OCI-LY7 (cell line): Measurements from ENCODE around the gene GLT8D2. TPM values are rescaled to one million over a fixed set of nuclear protein-coding genes. Genes with fewer than 3 reads are reported as not detected.

Experiments
- Bru-seq: library from RNA; stranded (reverse); fragments of 400-500 nt; gene quantifications from one replicate; lab custom pipeline; 2021; lab: Mats Ljungman, UMichigan
- BruChase-seq, 2 experiments: library from RNA; stranded (reverse); fragments of 400-500 nt; gene quantifications; one replicate each; lab custom pipeline; 2021; lab: Mats Ljungman, UMichigan
- BruUV-seq: library from RNA; stranded (reverse); fragments of 400-500 nt; replicated peaks from 2 replicates; lab custom pipeline; 2021; lab: Mats Ljungman, UMichigan
- CTCF ChIA-PET: fragments of 300-600 bp; sonication (Branson Sonifier 250); formaldehyde crosslinking; loops from one replicate; lab custom pipeline; 2022; ENCODE audit warnings: antibody characterized with exemption; ENCODE audit not compliant: unreplicated experiment; lab: Charles Lee
- POLR2A ChIA-PET: fragments of 300-600 bp; sonication (Branson Sonifier 250); formaldehyde crosslinking; loops from one replicate; lab custom pipeline; 2022; ENCODE audit warnings: antibody characterized with exemption; lab: Charles Lee
- DNase-seq: peaks from one replicate; pipeline ENCODE4 v3.0.0-alpha.2; 2015; ENCODE audit warnings: low spot score
- H2AFZ ChIP-seq: fragments of 200-600 bp; sonication (generic), shearing (Covaris generic); 2 replicates; pipeline ENCODE4 v1.6.1; 2014; ENCODE audit warnings: mild to moderate bottlenecking, antibody characterized with exemption, low read length, moderate library complexity
- H3K27ac ChIP-seq: fragments of 200-600 bp; sonication (generic); 2 replicates; pipeline ENCODE4 v1.5.1; 2014; ENCODE audit warnings: mixed run types, low read depth, mild to moderate bottlenecking, moderate library complexity, low read length, inconsistent platforms; ENCODE audit not compliant: poor library complexity, severe bottlenecking
- H3K36me3 ChIP-seq: fragments of 200-600 bp; sonication (generic); 2 replicates; pipeline ENCODE4 v1.6.1; 2014; ENCODE audit warnings: mild to moderate bottlenecking, antibody characterized with exemption, low read length, moderate library complexity, mixed read lengths; ENCODE audit not compliant: insufficient read depth
- H3K4me1 ChIP-seq: fragments of 200-600 bp; sonication (generic); 2 replicates; pipeline ENCODE4 v1.5.1; 2014; ENCODE audit warnings: mild to moderate bottlenecking, low read length; ENCODE audit not compliant: insufficient read depth, poor library complexity, severe bottlenecking
- H3K4me2 ChIP-seq: fragments of 200-600 bp; sonication (generic); 2 replicates; pipeline ENCODE4 v1.6.1; 2014; ENCODE audit warnings: mild to moderate bottlenecking, low read length
- H3K4me3 ChIP-seq: fragments of 200-600 bp; sonication (generic); 2 replicates; pipeline ENCODE4 v1.5.1; 2014; ENCODE audit warnings: mild to moderate bottlenecking, low read depth, low read length; ENCODE audit not compliant: poor library complexity, severe bottlenecking
- H3K79me2 ChIP-seq: fragments of 200-600 bp; sonication (generic); 2 replicates; pipeline ENCODE4 v1.6.1; 2016; ENCODE audit warnings: low read depth, mild to moderate bottlenecking, low read length, moderate library complexity, mixed read lengths; ENCODE audit not compliant: insufficient read depth
- H3K9me2 ChIP-seq: fragments of 200-600 bp; sonication (generic); 2 replicates; pipeline ENCODE4 v1.6.1; 2016; ENCODE audit warnings: mild to moderate bottlenecking, low read length, mixed read lengths; ENCODE audit not compliant: insufficient read depth
- H3K9me3 ChIP-seq: fragments of 200-600 bp; sonication (generic); 2 replicates; pipeline ENCODE4 v1.6.1; 2014; ENCODE audit warnings: mild to moderate bottlenecking, mixed run types, low read length, mixed read lengths
- H4K20me1 ChIP-seq: fragments of 200-600 bp; sonication (generic); 2 replicates; pipeline ENCODE4 v1.6.1; 2014; ENCODE audit warnings: mild to moderate bottlenecking, antibody characterized with exemption, low read length, moderate library complexity, mixed read lengths; ENCODE audit not compliant: insufficient read depth
- CTCF ChIP-seq: fragments of 200-600 bp; sonication (generic); conservative IDR thresholded peaks from 2 replicates; pipeline ENCODE4 v1.5.1; 2014; ENCODE audit warnings: mild to moderate bottlenecking, antibody characterized with exemption, low read length, moderate library complexity, mixed read lengths
- EZH2phosphoT487 ChIP-seq: fragments of 200-600 bp; sonication (generic); IDR thresholded peaks from 2 replicates; pipeline ENCODE4 v1.6.1; 2018; ENCODE audit warnings: low read depth, borderline replicate concordance, mild to moderate bottlenecking, mixed run types, antibody characterized with exemption, low read length, moderate library complexity, mixed read lengths
- intact Hi-C: fragments of 100-400 bp; cut with micrococcal nuclease; formaldehyde crosslinking; loops from one replicate; pipeline ENCODE4 v1.10.0; 2022; ENCODE audit not compliant: unreplicated experiment
- long read RNA-seq: library from polyadenylated mRNA; stranded (forward); transcript quantifications from one replicate; pipeline ENCODE4 v2.0.0, GENCODE V29; 2022
- total RNA-seq, 2 experiments: library from RNA; depleted of rRNA in 1 of 2; stranded (reverse); fragments of >200 nt in 1 of 2; shearing (Covaris generic) in 1 of 2; gene quantifications; 2 replicates each; pipeline ENCODE4 v1.2.3, GENCODE V29; 2014 to 2022

GLT8D2 gene
- total RNA-seq (2014; rRNA removed; shearing (Covaris generic)) (not detected in 2 replicates), total RNA-seq (2022) (not detected in 2 replicates), Bru-seq, nascent RNA (percentile 23 among the genes with signal in this experiment), BruChase-seq, experiment 1, labeled RNA remaining after a 6-hour chase (percentile 22 among the genes with signal in this experiment), BruChase-seq, experiment 2, labeled RNA remaining after a 2-hour chase (percentile 18 among the genes with signal in this experiment)
- long read RNA-seq, partial matches to known transcripts = 0 of 1 reads
- long read RNA-seq, other reads (novel, unspliced or antisense) = 1 of 1 reads

GRCh38 chr12:104049903-104050356 lies at the start of gene GLT8D2:
TSS of gene GLT8D2 (minus strand) at chr12:104050187. CDS start at chr12:104019648, 30,539 bp downstream.
- Histone ChIP-seq H3K4me1 (no peaks in the 10 kb centered on the region), H3K27ac (no peak within 1 kb of the TSS), H3K4me2 (no peak within 1 kb of the TSS), H2AFZ (no peak within 1 kb of the TSS), H3K4me3 (no peak within 1 kb of the TSS), H4K20me1 (no peaks in the 10 kb centered on the region), H3K9me3 (no peaks in the 10 kb centered on the region), H3K36me3 (no peaks in the 10 kb centered on the region), H3K9me2 (no peaks in the 10 kb centered on the region), H3K79me2 (no peaks in the 10 kb centered on the region)
- CTCF ChIA-PET = no interaction called here
- TF ChIP-seq EZH2phosphoT487 (no peak), CTCF (no peak)
- POLR2A ChIA-PET = no interaction called here
- intact Hi-C loops = no loop called here
- DNase-seq = no peak
- no TSS peak for BruUV-seq

GRCh38 chr12:104097954-104098353 lies 48.0 kb upstream of the GLT8D2 start:
- BruUV-seq = no TSS peak
- Histone ChIP-seq H3K9me2 (no peaks in the 10 kb centered on the region), H3K4me2 (no peak overlapping the region), H2AFZ (no peak overlapping the region), H3K27ac (no peak overlapping the region), H3K9me3 (no peaks in the 10 kb centered on the region), H4K20me1 (no peaks in the 10 kb centered on the region), H3K79me2 (no peaks in the 10 kb centered on the region), H3K4me3 (no peak overlapping the region), H3K4me1 (no peaks in the 10 kb centered on the region), H3K36me3 (peaks cover 67% of the 10 kb centered on the region)
- ChIA-PET CTCF (interaction anchor here (0.8 kb wide), 1 partner anchor 11 kb away, joined by 3 read pairs; no protein-coding TSS in a partner anchor), POLR2A (interaction anchor here (0.6 to 1.8 kb wide), 6 partner anchors 10 to 79 kb away, joined by 3 to 6 read pairs (median 4); no protein-coding TSS in a partner anchor)
- DNase-seq = no peak
- intact Hi-C loops = no loop called here
- TF ChIP-seq EZH2phosphoT487 = no peak
- no peak for TF ChIP-seq CTCF

- intact Hi-C loops = no loop called here
- H3K4me1 ChIP-seq = no peaks in the 10 kb centered on the region
- no peak overlapping the region for H3K27ac ChIP-seq
- no peak overlapping the region for H3K4me3 ChIP-seq
- no peak overlapping the region for H3K4me2 ChIP-seq
- H3K9me3 ChIP-seq = no peaks in the 10 kb centered on the region
- no peak overlapping the region for H2AFZ ChIP-seq
- POLR2A ChIA-PET = interaction anchor here (1.0 kb wide), 1 partner anchor 91 kb away, joined by 3 read pairs; no protein-coding TSS in a partner anchor
- no peaks in the 10 kb centered on the region for H3K9me2 ChIP-seq
- no peaks in the 10 kb centered on the region for H4K20me1 ChIP-seq
- no peaks in the 10 kb centered on the region for H3K79me2 ChIP-seq
- no peak for DNase-seq
- CTCF ChIA-PET = no interaction called here
- BruUV-seq = no TSS peak
- peaks cover 68% of the 10 kb centered on the region for H3K36me3 ChIP-seq
- TF ChIP-seq CTCF (no peak), EZH2phosphoT487 (no peak)
Observed at GRCh38 chr12:104095289-104095688, 45.3 kb upstream of the GLT8D2 start.
